ENCODE measurements around the gene PDLIM7.

- TF ChIP-seq EZH2 (IDR thresholded peaks at IDR 0.05; ENCODE audit: borderline replicate concordance, low read depth, low read length, severe bottlenecking) (no peak), CTCF (IDR thresholded peaks at IDR 0.05; ENCODE audit: extremely low read depth in 1 of 2, insufficient read depth in 1 of 2, low read depth in 1 of 2, low read length in 2 of 2) (peak in 1 of 2 donors; percentile 9), POLR2A (IDR thresholded peaks at IDR 0.05; ENCODE audit: low read depth, low read length) (no peak), MAX (IDR thresholded peaks at IDR 0.05; ENCODE audit: insufficient read depth, insufficient read length) (peak; percentile 77), POLR2AphosphoS5 (IDR thresholded peaks at IDR 0.05; ENCODE audit: insufficient read depth, low read depth, low read length) (no peak), JUN (IDR thresholded peaks at IDR 0.05; ENCODE audit: borderline replicate concordance, insufficient read depth, insufficient read length, low read depth) (no peak), GATA2 (IDR thresholded peaks at IDR 0.05; ENCODE audit: insufficient read depth, insufficient read length, low read depth, low read length) (no peak), FOS (IDR thresholded peaks at IDR 0.05; ENCODE audit: borderline replicate concordance, insufficient read depth, low read length) (no peak)
Measured at GRCh38 chr5:177452688-177453638, 44.4 kb downstream of the PDLIM7 start.
